VCaP (cell line): ENCODE results near the gene C3orf22.
A peak's percentile ranks its signal among the peaks of the same experiment; 100 is the strongest.

ENCODE experiments used
- H3K27ac ChIP-seq: fragments of 450-650 bp; 2 replicates; pipeline ENCODE4 v1.5.1; 2017
- CTCF ChIP-seq: fragments of 450-650 bp; conservative IDR thresholded peaks from 2 replicates; pipeline ENCODE4 v1.5.1; 2017; ENCODE audit warnings: mild to moderate bottlenecking, moderate library complexity

The C3orf22 gene

GRCh38 chr3:126527006-126527405, 31.7 kb downstream of the C3orf22 start:
- TF ChIP-seq CTCF = no peak
- no peak overlapping the region for H3K27ac ChIP-seq

- no peak for TF ChIP-seq CTCF
- H3K27ac ChIP-seq = no peak overlapping the region
Measured at GRCh38 chr3:126526668-126527005, 32.1 kb downstream of the C3orf22 start.

GRCh38 chr3:126525853-126526667, 32.7 kb downstream of the C3orf22 start:
- no peak for TF ChIP-seq CTCF
- no peak overlapping the region for H3K27ac ChIP-seq

GRCh38 chr3:126525091-126525852, 33.5 kb downstream of the C3orf22 start:
- no peak for TF ChIP-seq CTCF
- no peak overlapping the region for H3K27ac ChIP-seq

GRCh38 chr3:126524429-126524988, 34.2 kb downstream of the C3orf22 start:
- no peak overlapping the region for H3K27ac ChIP-seq
- TF ChIP-seq CTCF = peak; percentile 22

GRCh38 chr3:126523745-126524428, 34.8 kb downstream of the C3orf22 start, which contains the start of gene CHST13:
CHST13 (plus strand) TSS chr3:126524155; CDS start chr3:126524333, 178 bp downstream.
- TF ChIP-seq CTCF = peak; percentile 41
- no peak within 1 kb of the TSS for H3K27ac ChIP-seq

- no peak overlapping the region for H3K27ac ChIP-seq
- peak; percentile 93 for TF ChIP-seq CTCF
Measured at GRCh38 chr3:126522363-126522788, 36.4 kb downstream of the C3orf22 start.
